ENCODE data around the gene CCDC120.

- TF ChIP-seq EP300 (IDR thresholded peaks at IDR 0.05; ENCODE audit: low read depth) (no peak), POLR2AphosphoS5 (IDR thresholded peaks at IDR 0.05) (no peak)
Observed at GRCh38 chrX:49064735-49065134, 5.9 kb downstream of the CCDC120 start.

Measured in transverse colon (tissue), 3 donors.